Fibroblast of skin of back (primary cell): Measurements from ENCODE around the gene CRADD.
A peak's percentile ranks its signal among the peaks of the same experiment; 100 is the strongest.
"Not testable (repeated sequence)": the region's sequence is repeated elsewhere in the genome, so short reads cannot be mapped to it uniquely, and the experiment has no call there.

Source experiments
- DNase-seq: peaks from one replicate; pipeline ENCODE4 v3.0.0-alpha.2; 2013

CRADD gene

GRCh38 chr12:93847517-93848474 is 170.6 kb downstream of the CRADD start:
- DNase-seq, result no peak

GRCh38 chr12:93848523-93849101 is 171.4 kb downstream of the CRADD start:
- no peak for DNase-seq

GRCh38 chr12:93849946-93850345 is 172.8 kb downstream of the CRADD start:
- no peak for DNase-seq

DNA sequence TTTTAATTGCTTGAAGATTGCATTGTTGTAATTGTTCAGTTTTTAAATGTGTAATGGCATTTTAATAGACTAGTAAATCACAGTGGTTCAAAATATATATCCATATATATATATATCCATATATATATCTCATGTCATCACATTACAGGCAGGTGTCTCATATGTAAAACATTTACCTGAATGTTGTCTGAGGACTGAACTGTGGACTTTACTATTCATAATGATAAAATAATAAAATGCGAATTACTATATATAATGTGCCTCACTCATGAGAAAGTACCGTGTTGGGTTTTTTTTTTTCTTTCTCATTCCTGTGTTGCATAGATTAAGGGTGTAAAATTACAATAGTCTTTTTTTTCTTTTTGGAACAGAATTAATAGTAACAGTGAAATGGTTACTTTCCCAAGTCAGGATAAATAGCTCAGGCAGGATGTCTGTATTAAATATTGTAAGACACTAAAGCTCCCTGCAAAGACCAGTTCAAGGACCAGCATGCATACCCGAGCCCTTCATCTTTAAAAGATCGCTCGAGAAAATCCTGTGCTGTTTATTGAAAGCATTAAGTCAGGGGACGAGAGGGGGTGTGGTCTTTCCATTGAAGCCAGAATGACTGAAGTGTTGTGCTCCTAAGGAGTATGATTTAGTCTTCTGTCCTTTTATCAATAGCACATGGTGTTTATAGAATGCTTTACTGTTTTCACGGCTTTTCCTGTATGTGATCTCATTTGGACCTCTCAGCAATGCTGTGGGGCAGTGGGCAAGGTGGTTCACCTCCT is 173.5 kb downstream of the CRADD start:
- DNase-seq, result no peak

- DNase-seq, result no peak
Observed at GRCh38 chr12:93851257-93851671, 174.1 kb downstream of the CRADD start.

DNA sequence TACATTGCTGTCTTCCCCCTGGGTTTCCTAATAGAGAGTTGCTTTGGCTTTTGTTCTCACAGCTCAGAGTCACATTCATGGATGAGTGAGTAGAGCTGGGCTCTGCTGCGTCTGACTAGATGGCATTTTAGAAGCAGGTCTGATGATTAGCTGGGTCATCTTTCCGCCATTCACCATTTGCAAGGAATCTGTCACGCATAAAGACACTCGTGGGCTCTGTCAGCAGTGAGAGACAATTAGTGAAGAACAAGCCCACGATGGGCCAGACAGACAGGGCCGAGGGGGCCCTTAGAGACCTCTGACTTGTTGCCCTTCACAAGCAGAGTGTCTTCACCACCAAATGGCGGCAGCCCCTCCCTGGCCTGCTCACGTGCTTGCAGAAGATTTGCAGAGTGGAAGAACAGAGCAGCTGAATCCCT is 175.0 kb downstream of the CRADD start:
- DNase-seq, result no peak

DNA sequence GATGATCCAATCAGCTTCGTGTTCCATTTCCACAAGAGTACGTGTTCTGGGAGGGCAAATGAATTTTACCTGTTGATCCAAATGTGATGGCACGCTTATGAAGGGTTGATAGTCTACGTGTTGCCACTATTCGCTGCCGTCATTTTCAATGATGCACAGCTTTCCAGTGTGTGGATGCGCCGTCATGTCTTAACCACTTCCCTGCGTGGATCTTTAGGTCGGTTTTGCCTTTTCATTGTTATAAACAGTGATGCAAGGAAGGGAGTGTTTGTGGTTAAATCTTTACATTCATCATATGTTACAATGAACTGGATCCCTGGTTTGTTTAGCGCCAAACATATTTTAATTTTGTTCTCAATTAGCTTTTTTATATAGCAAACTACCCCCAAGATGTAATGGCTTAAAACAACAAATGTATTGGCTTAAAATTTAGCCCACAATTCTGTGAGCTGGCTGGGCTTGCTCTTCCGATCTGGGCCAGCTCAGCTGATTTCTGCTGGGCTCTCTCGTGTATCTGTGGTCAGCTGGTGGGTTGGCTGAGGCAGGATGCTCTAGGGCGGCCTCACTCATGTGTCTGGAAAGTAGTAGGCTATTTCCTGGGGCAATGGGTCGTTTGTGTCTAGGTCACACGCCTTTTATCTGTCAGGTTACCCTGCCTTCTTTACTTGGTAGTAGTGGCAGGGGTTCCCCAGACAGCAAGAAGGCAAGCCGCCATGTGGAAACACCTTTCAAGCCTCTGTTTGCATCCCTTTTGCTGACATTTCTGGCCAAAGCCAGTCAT is 176.7 kb downstream of the CRADD start:
- DNase-seq, result no peak

DNA sequence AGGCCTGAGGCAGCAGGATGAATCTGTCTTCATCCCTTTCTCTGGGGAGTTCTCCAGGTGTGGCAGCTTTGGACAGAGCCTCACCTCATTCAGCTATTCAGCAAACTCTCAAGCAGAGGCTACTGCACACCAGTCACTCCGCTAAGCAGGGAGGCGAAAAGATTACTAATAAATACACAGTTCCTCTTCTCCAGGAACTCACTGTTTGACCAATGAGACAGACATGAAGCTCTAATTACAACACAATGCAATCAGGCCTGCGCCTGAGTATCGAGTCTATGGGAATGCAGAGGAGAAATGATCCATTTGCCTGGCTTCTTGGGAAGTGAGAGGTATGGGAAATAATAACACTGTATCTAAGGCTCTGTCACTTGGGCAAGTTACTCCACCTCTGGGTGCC is 178.1 kb downstream of the CRADD start:
- no peak for DNase-seq

- no peak for DNase-seq
Observed at GRCh38 chr12:93856611-93857010, 179.4 kb downstream of the CRADD start.

DNA sequence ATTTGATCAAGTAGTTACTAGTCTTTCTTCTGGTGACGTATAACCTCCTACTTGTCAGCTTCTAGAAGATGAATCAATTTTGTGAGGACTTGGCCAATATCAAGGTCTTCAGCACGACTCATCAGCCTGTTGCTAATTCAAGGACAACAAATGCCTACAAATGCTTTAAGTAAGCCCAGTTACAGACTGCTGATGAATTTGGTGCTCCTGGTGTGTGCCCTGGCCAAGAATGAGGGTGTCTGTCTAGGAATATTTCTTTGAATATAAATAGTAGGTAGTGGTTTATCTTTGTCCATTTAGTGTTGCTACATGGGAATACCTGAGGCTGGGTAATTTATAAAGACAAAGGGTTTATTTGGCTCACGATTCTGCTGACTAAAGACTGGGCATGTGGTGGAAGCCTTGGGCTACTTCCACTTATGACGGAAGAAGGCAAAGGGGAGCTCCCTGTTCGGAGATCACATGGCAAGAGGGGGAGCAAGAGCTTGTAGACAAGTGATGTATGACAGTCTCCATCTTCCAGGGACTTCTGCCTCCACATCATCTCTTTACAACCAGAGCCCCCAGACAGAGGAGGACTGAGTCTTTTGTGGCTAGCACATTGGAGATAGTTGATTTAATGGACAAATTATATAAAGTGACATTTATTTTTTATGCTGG is 180.2 kb downstream of the CRADD start:
- DNase-seq, result peak; percentile 63

GRCh38 chr12:93857991-93858447 is 180.8 kb downstream of the CRADD start:
- no peak for DNase-seq

DNA sequence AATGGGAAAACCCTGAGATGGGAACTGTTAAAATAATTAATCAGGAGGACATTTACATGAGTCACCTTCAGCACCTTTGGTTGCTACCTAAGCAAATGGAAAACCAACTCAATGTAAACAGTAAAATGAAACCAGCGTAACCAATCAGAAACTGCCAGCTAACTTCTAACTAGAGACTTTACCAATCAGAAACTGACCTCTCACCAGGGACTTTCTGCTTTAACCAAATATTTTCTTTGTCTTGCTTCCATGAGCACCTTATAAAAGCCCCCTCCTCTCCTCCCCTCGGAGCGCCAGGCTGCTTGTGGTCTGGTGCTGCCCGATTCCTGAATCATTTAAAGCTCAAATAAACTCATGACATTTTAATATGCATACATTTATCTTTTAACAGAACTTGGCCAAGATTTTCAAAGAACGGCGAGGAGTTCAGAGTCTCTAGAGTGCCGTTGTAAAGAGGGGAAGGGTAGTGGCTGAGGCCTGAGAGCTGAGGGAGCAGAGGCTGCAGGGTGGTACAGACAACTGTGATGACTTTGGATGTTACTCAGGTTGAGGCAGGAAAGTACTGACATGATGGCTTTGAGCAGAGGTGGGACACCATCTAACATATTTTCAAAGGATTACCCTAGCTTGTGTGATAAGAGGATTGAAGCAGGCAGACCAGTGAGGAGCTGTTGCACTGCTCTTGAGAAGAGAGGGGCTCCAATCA is 183.6 kb downstream of the CRADD start:
- no peak for DNase-seq

DNA sequence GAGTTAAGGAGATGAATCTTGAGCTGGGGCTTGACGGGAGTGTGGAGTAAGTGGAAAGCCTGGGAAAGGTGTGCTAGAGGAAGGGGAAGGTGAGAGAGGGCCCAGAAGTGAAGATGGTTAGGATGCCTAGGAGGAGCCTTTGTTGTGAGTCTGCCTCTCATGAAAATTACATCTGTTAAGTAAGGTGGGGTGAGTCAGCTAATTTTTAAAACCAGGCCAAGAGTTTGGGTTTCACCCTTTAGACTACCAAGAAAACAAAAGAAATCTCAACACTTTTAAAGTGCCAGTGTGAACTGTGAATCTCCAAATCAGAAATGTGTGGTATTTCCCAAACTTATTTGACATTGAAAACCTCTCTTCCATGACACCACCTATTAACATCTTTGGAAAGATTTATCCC is 185.2 kb downstream of the CRADD start:
- no peak for DNase-seq

DNA sequence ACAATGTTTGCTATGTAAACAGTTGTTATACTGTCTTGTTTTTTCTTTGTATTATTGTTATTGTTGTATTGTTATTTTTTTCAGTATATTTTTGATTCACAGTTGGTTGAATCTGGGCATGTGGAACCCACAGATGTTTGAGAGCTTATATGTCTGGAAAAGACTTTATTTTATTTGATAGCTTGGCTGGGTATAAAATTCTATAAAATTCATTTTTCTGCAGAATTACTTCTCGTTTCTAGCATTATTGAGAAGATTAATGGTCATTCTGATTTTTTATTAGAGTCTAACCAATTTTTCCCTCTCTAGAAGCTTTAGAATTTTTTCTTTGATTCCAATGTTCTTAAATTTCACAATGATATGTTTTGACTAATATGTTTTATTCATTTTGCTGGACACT is 188.6 kb downstream of the CRADD start:
- DNase-seq, result no peak

DNA sequence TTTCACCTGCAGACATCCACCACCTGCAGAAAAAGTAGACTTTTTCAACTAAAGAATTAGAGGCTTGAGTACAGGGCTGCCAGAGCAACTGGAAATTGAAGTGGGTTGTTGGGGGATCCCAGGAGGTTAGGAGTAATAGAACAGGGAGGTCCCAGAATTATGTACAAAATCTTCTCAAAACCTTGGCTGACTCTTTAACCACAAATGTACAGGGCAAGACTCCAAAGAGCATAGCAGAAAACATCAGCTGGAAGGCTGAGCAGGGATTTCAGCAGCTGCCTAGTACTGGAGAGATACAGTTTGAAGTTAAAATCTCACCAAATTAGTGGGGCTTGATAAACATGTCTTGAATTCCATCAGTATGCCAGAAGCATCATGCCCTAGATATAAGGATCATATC is 191.6 kb downstream of the CRADD start:
- peak; percentile 32 for DNase-seq

DNA sequence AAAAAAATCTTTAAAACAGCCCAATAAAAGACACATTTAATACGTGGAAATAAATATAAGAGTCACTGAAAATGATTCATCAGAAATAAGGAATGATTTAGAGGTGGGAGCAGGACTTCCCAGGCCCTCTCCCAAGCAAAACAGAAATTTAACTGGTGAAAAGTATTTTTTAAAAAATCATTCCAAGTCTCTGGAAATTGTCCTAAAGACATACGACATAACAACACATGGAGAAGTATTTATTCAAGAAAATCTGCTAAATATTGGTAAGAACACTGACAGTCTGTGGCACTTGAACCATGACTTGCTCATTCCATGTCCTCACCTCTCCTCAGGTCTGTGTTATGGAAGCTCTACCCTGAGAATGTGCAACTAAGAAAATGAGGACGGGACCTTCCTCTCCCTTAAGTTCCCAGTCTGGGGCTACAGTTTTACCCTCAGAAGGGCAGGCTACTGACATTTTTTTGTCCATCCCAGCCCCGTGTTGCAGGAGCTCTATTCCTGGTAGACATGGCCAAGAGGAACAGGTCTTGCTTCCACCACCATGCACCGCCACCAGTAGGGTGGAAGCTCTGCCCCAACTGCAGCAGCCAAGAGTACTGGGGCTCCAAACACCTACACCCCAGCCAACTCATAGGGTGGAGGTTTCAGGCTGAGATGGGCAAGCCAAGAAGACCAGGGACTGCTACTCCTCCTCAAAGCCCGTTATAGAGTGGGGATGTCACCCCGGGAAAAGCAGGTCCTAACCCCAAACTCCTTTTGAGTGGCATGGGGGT is 193.0 kb downstream of the CRADD start:
- peak; percentile 43 for DNase-seq

GRCh38 chr12:93871566-93871965 is 194.4 kb downstream of the CRADD start:
- DNase-seq, result not testable (repeated sequence)

GRCh38 chr12:93873561-93873960 is 196.4 kb downstream of the CRADD start:
- no peak for DNase-seq

- DNase-seq, result no peak
Observed at GRCh38 chr12:93875157-93875556, 198.0 kb downstream of the CRADD start.

GRCh38 chr12:93876360-93876759 is 199.2 kb downstream of the CRADD start:
- no peak for DNase-seq
